ENCODE data around the gene CDK13.

- no peak for TF ChIP-seq ZNF274 (IDR thresholded peaks at IDR 0.05; ENCODE audit: low read depth, low read length)
- TF ChIP-seq YY1 (IDR thresholded peaks at IDR 0.05; ENCODE audit: insufficient read depth, insufficient read length) = no peak
Observed at GRCh38 chr7:39969431-39969830, 19.4 kb downstream of the CDK13 start.
